HepG2 (cell line): ENCODE results near the gene ARMH1. TPM values are rescaled to one million over a fixed set of nuclear protein-coding genes. Genes with fewer than 3 reads are reported as not detected.

Experiments
- ATAC-seq: fragments of 200-7000 bp; cut with Tn5 transposase; 3 replicates; pipeline ENCODE4 v1.9.1; 2020; ENCODE audit warnings: mild to moderate bottlenecking, moderate library complexity
- BruUV-seq: library from RNA; stranded (reverse); fragments of 400-500 nt; replicated peaks from 2 replicates; lab custom pipeline; 2021; lab: Mats Ljungman, UMichigan
- CTCF ChIA-PET: fragments of 300-600 bp; formaldehyde crosslinking; extraction: SDS; loops from one replicate; lab custom pipeline; 2021; ENCODE audit warnings: low total read pairs, inconsistent platforms, low intra/inter-chr PET ratio; lab: Yijun Ruan, JAX
- POLR2A ChIA-PET: fragments of 350-600 bp; sonication (Branson Sonifier 250); formaldehyde crosslinking; loops from one replicate; lab custom pipeline; 2020; ENCODE audit warnings: antibody characterized with exemption, inconsistent platforms; lab: Yijun Ruan, JAX
- DNase-seq: peaks from one replicate; pipeline ENCODE4 v3.0.0-alpha.2; 2015; ENCODE audit warnings: low spot score
- FAIRE-seq: peaks from 3 replicates; lab custom pipeline; 2011; peaks lifted over from hg19 to GRCh38; lab: Jason Lieb, UNC
- H2AFZ ChIP-seq: one replicate; pipeline ENCODE4 v1.6.1; 2011; ENCODE audit warnings: low read length, inconsistent platforms
- H3K27ac ChIP-seq: fragments of 300-600 bp; 3 replicates; pipeline ENCODE4 v1.8.0; 2011; ENCODE audit warnings: mixed run types, mild to moderate bottlenecking, mixed read lengths, low read length, inconsistent platforms; ENCODE audit not compliant: insufficient read depth; ENCODE audit errors: extremely low read length
- H3K27me3 ChIP-seq, 2 experiments: fragments of 200-600 bp in 1 of 2; 2 replicates in 1 of 2; 3 replicates in 1 of 2; pipeline versions ENCODE4 v1.6.0 to v1.8.0; 2011; ENCODE audit warnings: low read length in 2 of 2, mild to moderate bottlenecking in 2 of 2, moderate library complexity in 2 of 2, inconsistent platforms in 1 of 2; ENCODE audit not compliant: insufficient read depth in 2 of 2, control insufficient read depth in 1 of 2
- H3K36me3 ChIP-seq, 2 experiments: fragments of 200-600 bp in 1 of 2; replicated peaks in 1 of 2; 2 replicates in 1 of 2; 3 replicates in 1 of 2; pipeline versions ENCODE4 v1.5.1 to v1.8.0; 2011; ENCODE audit warnings: low read length in 2 of 2, inconsistent platforms in 1 of 2; ENCODE audit not compliant: insufficient read depth in 2 of 2, control insufficient read depth in 1 of 2
- H3K4me1 ChIP-seq: 2 replicates; pipeline ENCODE4 v1.5.1; 2012; ENCODE audit warnings: low read length, inconsistent platforms; ENCODE audit not compliant: insufficient read depth
- H3K4me2 ChIP-seq: 2 replicates; pipeline ENCODE4 v1.6.0; 2011; ENCODE audit warnings: low read depth, low read length, inconsistent platforms
- H3K4me3 ChIP-seq, 3 experiments: fragments of 200-600 bp in 1 of 3; sonication (generic), shearing (Covaris generic) in 1 of 3; replicated peaks in 1 of 3; 2 replicates each; pipeline ENCODE4 v1.5.1; 2011 to 2016; ENCODE audit warnings: low read length in 3 of 3, inconsistent platforms in 2 of 3, low read depth in 2 of 3, mild to moderate bottlenecking in 2 of 3, control low read depth in 1 of 3, mixed read lengths in 1 of 3; ENCODE audit not compliant: insufficient read depth in 1 of 3
- H3K79me2 ChIP-seq: one replicate; pipeline ENCODE4 v1.6.1; 2011; ENCODE audit warnings: low read length, inconsistent platforms; ENCODE audit not compliant: insufficient read depth
- H3K9ac ChIP-seq: 2 replicates; pipeline ENCODE4 v1.6.0; 2011; ENCODE audit warnings: mild to moderate bottlenecking, low read depth, low read length, inconsistent platforms; ENCODE audit not compliant: insufficient read depth
- H3K9me3 ChIP-seq: 2 replicates; pipeline ENCODE4 v1.5.1; 2012; ENCODE audit warnings: mild to moderate bottlenecking, low read length
- H4K20me1 ChIP-seq: 2 replicates; pipeline ENCODE4 v1.6.0; 2011; ENCODE audit warnings: inconsistent platforms, mild to moderate bottlenecking, low read length, moderate library complexity; ENCODE audit not compliant: insufficient read depth
- ATF7 ChIP-seq, 2 experiments: fragments of 450-650 bp in 1 of 2; sonication (generic) in 1 of 2; formaldehyde crosslinking in 1 of 2; IDR thresholded peaks; 2 replicates each; pipeline versions ENCODE4 v1.4.0 to v1.6.1; 2016 to 2020; ENCODE audit warnings: antibody characterized with exemption in 1 of 2, mild to moderate bottlenecking in 1 of 2, missing genetic modification reagents in 1 of 2
- MAFK ChIP-seq, 2 experiments: IDR thresholded peaks in 1 of 2; conservative IDR thresholded peaks in 1 of 2; 2 replicates each; pipeline ENCODE4 v1.6.1; 2011; ENCODE audit warnings: improper control_type of control experiment in 2 of 2, low read length in 2 of 2
- NFE2L2 ChIP-seq: fragments of 150-350 bp; IDR thresholded peaks from 2 replicates; pipeline ENCODE4 v1.6.1; 2014; ENCODE audit warnings: low read length
- PAF1 ChIP-seq: IDR thresholded peaks from 2 replicates; pipeline ENCODE4 v1.6.1; 2016; ENCODE audit warnings: missing genetic modification reagents, missing compliant biosample characterization
- RBM39 ChIP-seq: fragments of 200-400 bp; formaldehyde crosslinking; IDR thresholded peaks from one replicate; pipeline ENCODE4 v1.6.1; 2018; ENCODE audit warnings: antibody characterized with exemption, mild to moderate bottlenecking, low read depth, low read length; ENCODE audit not compliant: poor library complexity, severe bottlenecking
- SIX1 ChIP-seq: sonication (generic); formaldehyde crosslinking; IDR thresholded peaks from 2 replicates; pipeline ENCODE4 v1.4.0; 2020; ENCODE audit warnings: missing genetic modification reagents, borderline replicate concordance
- ZBTB7B ChIP-seq: sonication (generic); formaldehyde crosslinking; IDR thresholded peaks from 2 replicates; pipeline ENCODE4 v1.4.0; 2020; ENCODE audit warnings: missing genetic modification reagents
- ZNF282 ChIP-seq: fragments of 450-650 bp; IDR thresholded peaks from 2 replicates; pipeline ENCODE4 v1.6.1; 2018; ENCODE audit not compliant: partially characterized antibody
- ZNF441 ChIP-seq: sonication (generic); formaldehyde crosslinking; IDR thresholded peaks from 2 replicates; pipeline ENCODE4 v1.7.0; 2021; ENCODE audit warnings: missing genetic modification reagents, borderline replicate concordance
- ZNF556 ChIP-seq: sonication (generic); formaldehyde crosslinking; IDR thresholded peaks from 2 replicates; pipeline ENCODE4 v1.4.0; 2020; ENCODE audit warnings: mild to moderate bottlenecking, missing genetic modification reagents, borderline replicate concordance
- ZNF569 ChIP-seq: sonication (generic); formaldehyde crosslinking; IDR thresholded peaks from 2 replicates; pipeline ENCODE4 v1.5.0; 2020; ENCODE audit warnings: mild to moderate bottlenecking, missing genetic modification reagents, moderate library complexity, borderline replicate concordance
- ZNF839 ChIP-seq: sonication (generic); formaldehyde crosslinking; IDR thresholded peaks from 2 replicates; pipeline ENCODE4 v1.4.0; 2020; ENCODE audit warnings: missing genetic modification reagents, mild to moderate bottlenecking, borderline replicate concordance
- WGBS: methylation state at CpG from one replicate; pipeline ENCODE4 v1.1.6; 2017; ENCODE audit warnings: low lambda C conversion rate; 5-methylcytosine and 5-hydroxymethylcytosine counted together
- in situ Hi-C: cut with HindIII; loops from 2 replicates; pipeline ENCODE4 v1.10.0; 2017; ENCODE audit warnings: low pct_unique_long_range_greater_than_20kb; ENCODE audit not compliant: extremely low pct_ligation_motif_present
- intact Hi-C: fragments of 100-400 bp; cut with micrococcal nuclease; formaldehyde crosslinking; loops from one replicate; pipeline ENCODE4 v1.10.0; 2022; ENCODE audit not compliant: unreplicated experiment
- polyA plus RNA-seq, 8 experiments: library from polyadenylated mRNA; depleted of rRNA in 3 of 8; stranded (reverse) in 7 of 8; unstranded in 1 of 8; fragments of >200 nt; fragmentation: Illumina TruSeq in 4 of 8; extraction: Trizol in 4 of 8; gene quantifications; 2 replicates each; pipeline versions ENCODE4 v1.2.1 to v1.2.3, GENCODE V29; 2011 to 2016; ENCODE audit warnings: low read depth in 4 of 8, missing spikeins in 1 of 8, mixed read lengths in 1 of 8; ENCODE audit not compliant: insufficient read depth in 1 of 8
- total RNA-seq, 5 experiments: library from RNA; depleted of rRNA; stranded (reverse); fragments of >200 nt; fragmentation: Illumina TruSeq; extraction: Trizol; gene quantifications; 2 replicates each; pipeline ENCODE4 v1.2.3, GENCODE V29; 2016; ENCODE audit warnings: low read depth in 1 of 5
- TF ChIP-seq, protein P1 (sequence below): sonication (generic); formaldehyde crosslinking; IDR thresholded peaks from 2 replicates; pipeline ENCODE4 v1.8.1; 2023; ENCODE audit warnings: mild to moderate bottlenecking, inconsistent platforms, moderate library complexity, missing genetic modification reagents, borderline replicate concordance
- TF ChIP-seq, protein P2 (sequence below): IDR thresholded peaks from 2 replicates; pipeline ENCODE4 v1.6.1; 2016; ENCODE audit warnings: control low read depth
- TF ChIP-seq, protein P3 (sequence below): sonication (generic); formaldehyde crosslinking; IDR thresholded peaks from 2 replicates; pipeline ENCODE4 v1.4.0; 2020; ENCODE audit warnings: missing genetic modification reagents
- TF ChIP-seq, protein P4 (sequence below): sonication (generic); formaldehyde crosslinking; IDR thresholded peaks from 2 replicates; pipeline ENCODE4 v1.8.0; 2022; ENCODE audit warnings: low read depth, missing genetic modification reagents

ARMH1 gene
- total and polyA plus RNA-seq, 2 of the 13 experiments (the other 11 are each of a cell fraction or from before 2014, with no cell fraction given), result 0.69 TPM; not detected in 1

DNA sequence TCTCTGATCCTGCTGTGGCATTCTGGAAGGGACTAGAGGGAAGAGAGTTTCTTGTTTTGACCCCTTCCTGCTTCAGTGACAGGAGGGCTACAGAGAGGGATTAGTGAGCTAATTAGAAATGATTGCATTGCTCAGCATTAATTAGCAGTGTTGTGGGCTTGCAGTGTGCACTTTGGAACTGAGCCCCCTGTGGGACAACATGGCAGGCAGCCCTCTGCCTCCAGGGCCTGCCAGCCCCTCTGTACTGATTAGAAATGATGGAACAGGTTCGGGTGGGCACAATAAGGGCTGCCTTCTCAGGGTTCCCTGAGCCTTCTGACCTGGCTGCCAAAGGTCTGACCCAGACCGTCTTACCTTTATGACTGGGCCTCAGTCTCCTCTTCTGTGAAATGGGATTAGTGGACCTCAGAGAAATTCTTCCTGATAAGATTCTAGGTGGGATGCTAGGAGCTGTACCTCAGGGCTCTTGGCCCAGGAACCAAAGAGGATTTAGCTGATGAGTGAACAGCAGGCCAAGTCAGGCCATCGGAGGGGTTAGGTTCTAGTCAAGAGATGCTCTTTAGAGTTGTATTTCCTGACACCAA lies 39.8 kb upstream of the ARMH1 start:
- Histone ChIP-seq H3K4me1 (peaks cover 38% of the 10 kb centered on the region), H3K27ac (no peak overlapping the region), H3K9ac (no peak overlapping the region), H3K79me2 (peaks cover 21% of the 10 kb centered on the region), H3K36me3 (peaks cover 41 to 66% of the 10 kb centered on the region in 2 experiments), H3K4me2 (no peak overlapping the region), H2AFZ (no peak overlapping the region), H3K27me3 (no peaks in the 10 kb centered on the region), H3K4me3 (no peak overlapping the region), H4K20me1 (no peaks in the 10 kb centered on the region), H3K9me3 (no peaks in the 10 kb centered on the region)
- BruUV-seq, result no TSS peak
- in situ Hi-C loops, result no loop called here
- no peak for FAIRE-seq
- ChIA-PET POLR2A (interaction anchor here (1.1 to 1.7 kb wide), 2 partner anchors 8 to 39 kb away, joined by 6 to 7 read pairs; partner anchors contain the start of genes ARMH1 and TMEM53), CTCF (no interaction called here)
- DNase-seq, result no peak
- ATAC-seq, result no peak
- intact Hi-C loops, result loop anchor here (5.0 kb wide), 1 partner anchor 573 kb away; the partner anchor contains the start of gene ZSWIM5
- 100% methylated on average over 2 of the region's 3 CpGs for WGBS
- TF ChIP-seq, protein P1, sequence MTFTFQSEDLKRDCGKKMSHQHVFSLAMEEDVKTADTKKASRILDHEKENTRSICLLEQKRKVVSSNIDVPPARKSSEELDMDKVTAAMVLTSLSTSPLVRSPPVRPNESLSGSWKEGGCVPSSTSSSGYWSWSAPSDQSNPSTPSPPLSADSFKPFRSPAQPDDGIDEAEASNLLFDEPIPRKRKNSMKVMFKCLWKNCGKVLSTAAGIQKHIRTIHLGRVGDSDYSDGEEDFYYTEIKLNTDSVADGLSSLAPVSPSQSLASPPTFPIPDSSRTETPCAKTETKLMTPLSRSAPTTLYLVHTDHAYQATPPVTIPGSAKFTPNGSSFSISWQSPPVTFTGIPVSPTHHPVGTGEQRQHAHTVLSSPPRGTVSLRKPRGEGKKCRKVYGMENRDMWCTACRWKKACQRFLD (CRISPR knock-in tag), result no peak
- TF ChIP-seq, protein P2, sequence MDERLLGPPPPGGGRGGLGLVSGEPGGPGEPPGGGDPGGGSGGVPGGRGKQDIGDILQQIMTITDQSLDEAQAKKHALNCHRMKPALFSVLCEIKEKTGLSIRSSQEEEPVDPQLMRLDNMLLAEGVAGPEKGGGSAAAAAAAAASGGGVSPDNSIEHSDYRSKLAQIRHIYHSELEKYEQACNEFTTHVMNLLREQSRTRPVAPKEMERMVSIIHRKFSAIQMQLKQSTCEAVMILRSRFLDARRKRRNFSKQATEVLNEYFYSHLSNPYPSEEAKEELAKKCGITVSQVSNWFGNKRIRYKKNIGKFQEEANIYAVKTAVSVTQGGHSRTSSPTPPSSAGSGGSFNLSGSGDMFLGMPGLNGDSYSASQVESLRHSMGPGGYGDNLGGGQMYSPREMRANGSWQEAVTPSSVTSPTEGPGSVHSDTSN (CRISPR knock-in tag), result no peak
- peak in 1 of 2 experiments; percentile 30; a peak in 1 of 4 replicates for TF ChIP-seq MAFK (conservative IDR thresholded peaks at IDR 0.05 in 1 of 2, IDR thresholded peaks at IDR 0.05 in 1 of 2; ENCODE audit: low read length in 2 of 2)
- TF ChIP-seq ZNF282, result no peak
- no peak for TF ChIP-seq ZNF441
- no peak for TF ChIP-seq ZNF556 (CRISPR knock-in tag)
- no peak for TF ChIP-seq NFE2L2
- TF ChIP-seq ZNF839 (CRISPR knock-in tag), result no peak
- 0 out of 2 replicates have a peak, but pooled peaks have one; percentile 36 for TF ChIP-seq PAF1 (CRISPR knock-in tag)
- no peak for TF ChIP-seq RBM39
- TF ChIP-seq ZNF569, result no peak
- TF ChIP-seq, protein P3, sequence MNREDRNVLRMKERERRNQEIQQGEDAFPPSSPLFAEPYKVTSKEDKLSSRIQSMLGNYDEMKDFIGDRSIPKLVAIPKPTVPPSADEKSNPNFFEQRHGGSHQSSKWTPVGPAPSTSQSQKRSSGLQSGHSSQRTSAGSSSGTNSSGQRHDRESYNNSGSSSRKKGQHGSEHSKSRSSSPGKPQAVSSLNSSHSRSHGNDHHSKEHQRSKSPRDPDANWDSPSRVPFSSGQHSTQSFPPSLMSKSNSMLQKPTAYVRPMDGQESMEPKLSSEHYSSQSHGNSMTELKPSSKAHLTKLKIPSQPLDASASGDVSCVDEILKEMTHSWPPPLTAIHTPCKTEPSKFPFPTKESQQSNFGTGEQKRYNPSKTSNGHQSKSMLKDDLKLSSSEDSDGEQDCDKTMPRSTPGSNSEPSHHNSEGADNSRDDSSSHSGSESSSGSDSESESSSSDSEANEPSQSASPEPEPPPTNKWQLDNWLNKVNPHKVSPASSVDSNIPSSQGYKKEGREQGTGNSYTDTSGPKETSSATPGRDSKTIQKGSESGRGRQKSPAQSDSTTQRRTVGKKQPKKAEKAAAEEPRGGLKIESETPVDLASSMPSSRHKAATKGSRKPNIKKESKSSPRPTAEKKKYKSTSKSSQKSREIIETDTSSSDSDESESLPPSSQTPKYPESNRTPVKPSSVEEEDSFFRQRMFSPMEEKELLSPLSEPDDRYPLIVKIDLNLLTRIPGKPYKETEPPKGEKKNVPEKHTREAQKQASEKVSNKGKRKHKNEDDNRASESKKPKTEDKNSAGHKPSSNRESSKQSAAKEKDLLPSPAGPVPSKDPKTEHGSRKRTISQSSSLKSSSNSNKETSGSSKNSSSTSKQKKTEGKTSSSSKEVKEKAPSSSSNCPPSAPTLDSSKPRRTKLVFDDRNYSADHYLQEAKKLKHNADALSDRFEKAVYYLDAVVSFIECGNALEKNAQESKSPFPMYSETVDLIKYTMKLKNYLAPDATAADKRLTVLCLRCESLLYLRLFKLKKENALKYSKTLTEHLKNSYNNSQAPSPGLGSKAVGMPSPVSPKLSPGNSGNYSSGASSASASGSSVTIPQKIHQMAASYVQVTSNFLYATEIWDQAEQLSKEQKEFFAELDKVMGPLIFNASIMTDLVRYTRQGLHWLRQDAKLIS (CRISPR knock-in tag), result no peak
- TF ChIP-seq ATF7 (IDR thresholded peaks at IDR 0.05), result no peak
- no peak for TF ChIP-seq ATF7 (CRISPR knock-in tag; IDR thresholded peaks at IDR 0.05)
- TF ChIP-seq, protein P4, sequence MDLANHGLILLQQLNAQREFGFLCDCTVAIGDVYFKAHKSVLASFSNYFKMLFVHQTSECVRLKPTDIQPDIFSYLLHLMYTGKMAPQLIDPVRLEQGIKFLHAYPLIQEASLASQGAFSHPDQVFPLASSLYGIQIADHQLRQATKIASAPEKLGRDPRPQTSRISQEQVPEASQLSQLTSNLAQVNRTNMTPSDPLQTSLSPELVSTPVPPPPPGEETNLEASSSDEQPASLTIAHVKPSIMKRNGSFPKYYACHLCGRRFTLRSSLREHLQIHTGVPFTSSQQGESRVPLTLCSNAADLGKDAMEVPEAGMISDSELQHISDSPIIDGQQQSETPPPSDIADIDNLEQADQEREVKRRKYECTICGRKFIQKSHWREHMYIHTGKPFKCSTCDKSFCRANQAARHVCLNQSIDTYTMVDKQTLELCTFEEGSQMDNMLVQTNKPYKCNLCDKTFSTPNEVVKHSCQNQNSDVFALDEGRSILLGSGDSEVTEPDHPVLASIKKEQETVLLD (CRISPR knock-in tag), result no peak
- no peak for TF ChIP-seq ZBTB7B (CRISPR knock-in tag)
- TF ChIP-seq SIX1 (CRISPR knock-in tag), result no peak
